ENCODE measurements around the gene CFHR5. TPM values are rescaled to one million over a fixed set of nuclear protein-coding genes. Genes with fewer than 3 reads are reported as not detected.
A peak's percentile ranks its signal among the peaks of the same experiment; 100 is the strongest.
"Not testable (repeated sequence)": the region's sequence is repeated elsewhere in the genome, so short reads cannot be mapped to it uniquely, and the experiment has no call there.

Gene CFHR5
- total and polyA plus RNA-seq, 2 of the 13 experiments (the other 11 are each of a cell fraction or from before 2014, with no cell fraction given) = not detected

- TF ChIP-seq, protein P1, sequence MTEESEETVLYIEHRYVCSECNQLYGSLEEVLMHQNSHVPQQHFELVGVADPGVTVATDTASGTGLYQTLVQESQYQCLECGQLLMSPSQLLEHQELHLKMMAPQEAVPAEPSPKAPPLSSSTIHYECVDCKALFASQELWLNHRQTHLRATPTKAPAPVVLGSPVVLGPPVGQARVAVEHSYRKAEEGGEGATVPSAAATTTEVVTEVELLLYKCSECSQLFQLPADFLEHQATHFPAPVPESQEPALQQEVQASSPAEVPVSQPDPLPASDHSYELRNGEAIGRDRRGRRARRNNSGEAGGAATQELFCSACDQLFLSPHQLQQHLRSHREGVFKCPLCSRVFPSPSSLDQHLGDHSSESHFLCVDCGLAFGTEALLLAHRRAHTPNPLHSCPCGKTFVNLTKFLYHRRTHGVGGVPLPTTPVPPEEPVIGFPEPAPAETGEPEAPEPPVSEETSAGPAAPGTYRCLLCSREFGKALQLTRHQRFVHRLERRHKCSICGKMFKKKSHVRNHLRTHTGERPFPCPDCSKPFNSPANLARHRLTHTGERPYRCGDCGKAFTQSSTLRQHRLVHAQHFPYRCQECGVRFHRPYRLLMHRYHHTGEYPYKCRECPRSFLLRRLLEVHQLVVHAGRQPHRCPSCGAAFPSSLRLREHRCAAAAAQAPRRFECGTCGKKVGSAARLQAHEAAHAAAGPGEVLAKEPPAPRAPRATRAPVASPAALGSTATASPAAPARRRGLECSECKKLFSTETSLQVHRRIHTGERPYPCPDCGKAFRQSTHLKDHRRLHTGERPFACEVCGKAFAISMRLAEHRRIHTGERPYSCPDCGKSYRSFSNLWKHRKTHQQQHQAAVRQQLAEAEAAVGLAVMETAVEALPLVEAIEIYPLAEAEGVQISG (CRISPR knock-in tag; IDR thresholded peaks at IDR 0.05) = peak; percentile 83
- TF ChIP-seq TAF1 (CRISPR knock-in tag; IDR thresholded peaks at IDR 0.05) = peak; percentile 27; the same call in 1 of the 2 replicates
- TF ChIP-seq ZNF792 (CRISPR knock-in tag; IDR thresholded peaks at IDR 0.05) = 0 out of 2 replicates have a peak, but pooled peaks have one; percentile 67
- TF ChIP-seq ZNF414 (CRISPR knock-in tag; IDR thresholded peaks at IDR 0.05) = peak; percentile 40; the same call in 1 of the 2 replicates
- peak; percentile 68 for TF ChIP-seq KMT2B (CRISPR knock-in tag; IDR thresholded peaks at IDR 0.05)
- peak; percentile 58; the same call in 1 of the 2 replicates for TF ChIP-seq ZNF350 (CRISPR knock-in tag; IDR thresholded peaks at IDR 0.05; ENCODE audit: borderline replicate concordance, low read depth)
- TF ChIP-seq NFYB (CRISPR knock-in tag; IDR thresholded peaks at IDR 0.05) = peak; percentile 41; the same call in 1 of the 2 replicates
- not testable (repeated sequence) for TF ChIP-seq CREB1 (IDR thresholded peaks at IDR 0.05)
- 0 out of 2 replicates have a peak, but pooled peaks have one; percentile 11 for TF ChIP-seq CREB1 (CRISPR knock-in tag; IDR thresholded peaks at IDR 0.05)
- TF ChIP-seq ZNF337 (CRISPR knock-in tag; IDR thresholded peaks at IDR 0.05; ENCODE audit: borderline replicate concordance, low read depth) = peak; percentile 91; the same call in 1 of the 2 replicates
- 0 out of 2 replicates have a peak, but pooled peaks have one; percentile 45 for TF ChIP-seq ZNF761 (CRISPR knock-in tag; conservative IDR thresholded peaks at IDR 0.05)
- TF ChIP-seq ZNF580 (CRISPR knock-in tag; IDR thresholded peaks at IDR 0.05; ENCODE audit: borderline replicate concordance, low read depth) = 0 out of 2 replicates have a peak, but pooled peaks have one; percentile 68
- peak; percentile 59; the same call in 1 of the 2 replicates for TF ChIP-seq FOXC1 (CRISPR knock-in tag; IDR thresholded peaks at IDR 0.05; ENCODE audit: borderline replicate concordance)
- TF ChIP-seq RFXAP (CRISPR knock-in tag; IDR thresholded peaks at IDR 0.05; ENCODE audit: borderline replicate concordance) = 0 out of 2 replicates have a peak, but pooled peaks have one; percentile 49
- TF ChIP-seq, protein P2, sequence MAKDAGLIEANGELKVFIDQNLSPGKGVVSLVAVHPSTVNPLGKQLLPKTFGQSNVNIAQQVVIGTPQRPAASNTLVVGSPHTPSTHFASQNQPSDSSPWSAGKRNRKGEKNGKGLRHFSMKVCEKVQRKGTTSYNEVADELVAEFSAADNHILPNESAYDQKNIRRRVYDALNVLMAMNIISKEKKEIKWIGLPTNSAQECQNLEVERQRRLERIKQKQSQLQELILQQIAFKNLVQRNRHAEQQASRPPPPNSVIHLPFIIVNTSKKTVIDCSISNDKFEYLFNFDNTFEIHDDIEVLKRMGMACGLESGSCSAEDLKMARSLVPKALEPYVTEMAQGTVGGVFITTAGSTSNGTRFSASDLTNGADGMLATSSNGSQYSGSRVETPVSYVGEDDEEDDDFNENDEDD (CRISPR knock-in tag; IDR thresholded peaks at IDR 0.05; ENCODE audit: borderline replicate concordance) = peak; percentile 50; the same call in 1 of the 2 replicates
- peak; percentile 47 for TF ChIP-seq ZNF883 (CRISPR knock-in tag; IDR thresholded peaks at IDR 0.05; ENCODE audit: not compliant biosample characterization)
- TF ChIP-seq ZSCAN25 (CRISPR knock-in tag; IDR thresholded peaks at IDR 0.05) = 0 out of 2 replicates have a peak, but pooled peaks have one; percentile 33
- peak; percentile 21; the same call in 1 of the 2 replicates for TF ChIP-seq MEIS2 (CRISPR knock-in tag; IDR thresholded peaks at IDR 0.05)
- TF ChIP-seq KDM2A (CRISPR knock-in tag; IDR thresholded peaks at IDR 0.05; ENCODE audit: borderline replicate concordance, low read depth) = peak; percentile 58; the same call in 1 of the 2 replicates
- TF ChIP-seq KAT8 (CRISPR knock-in tag; IDR thresholded peaks at IDR 0.05) = peak; percentile 49; the same call in 1 of the 2 replicates
- TF ChIP-seq YY1 (IDR thresholded peaks at IDR 0.05; ENCODE audit: insufficient read depth, insufficient replicate concordance, low read depth, low read length) = peak; percentile 30
- peak; percentile 65; the same call in 1 of the 2 replicates for TF ChIP-seq MED1 (CRISPR knock-in tag; IDR thresholded peaks at IDR 0.05)
- peak; percentile 70; the same call in 1 of the 2 replicates for TF ChIP-seq SOX5 (CRISPR knock-in tag; IDR thresholded peaks at IDR 0.05; ENCODE audit: borderline replicate concordance)
- TF ChIP-seq REPIN1 (CRISPR knock-in tag; IDR thresholded peaks at IDR 0.05; ENCODE audit: borderline replicate concordance, low read depth) = peak; percentile 65; the same call in 1 of the 2 replicates
These were observed 14.7 kb downstream of the CFHR5 start (continued) for GRCh38 chr1:196991919-196992651.

All from HepG2 (cell line).